ENCODE results near the gene SCRN1. TPM values are rescaled to one million over a fixed set of nuclear protein-coding genes. Genes with fewer than 3 reads are reported as not detected.

SCRN1 gene
- total and polyA plus RNA-seq, 7 donors: 0.80 to 6.7 (median 2.6) TPM

- WGBS, 3 donors: 81 to 89% (median 87%) methylated on average over 17 of the region's 17 CpGs
- Histone ChIP-seq H3K27ac (no peak overlapping the region), H3K9me3 (no peaks in the 10 kb centered on the region), H3K27me3 (ENCODE audit: insufficient read depth in 3 of 3, low read length in 2 of 3) (no peaks in the 10 kb centered on the region), H3K4me3 (no peak overlapping the region), H3K4me1 (no peaks in the 10 kb centered on the region), H3K36me3 (ENCODE audit: insufficient read depth in 1 of 2, low read depth in 1 of 2) (no peaks in the 10 kb centered on the region)
- intact Hi-C loops (cut with DNase I): no loop called here
- TF ChIP-seq, protein P1, sequence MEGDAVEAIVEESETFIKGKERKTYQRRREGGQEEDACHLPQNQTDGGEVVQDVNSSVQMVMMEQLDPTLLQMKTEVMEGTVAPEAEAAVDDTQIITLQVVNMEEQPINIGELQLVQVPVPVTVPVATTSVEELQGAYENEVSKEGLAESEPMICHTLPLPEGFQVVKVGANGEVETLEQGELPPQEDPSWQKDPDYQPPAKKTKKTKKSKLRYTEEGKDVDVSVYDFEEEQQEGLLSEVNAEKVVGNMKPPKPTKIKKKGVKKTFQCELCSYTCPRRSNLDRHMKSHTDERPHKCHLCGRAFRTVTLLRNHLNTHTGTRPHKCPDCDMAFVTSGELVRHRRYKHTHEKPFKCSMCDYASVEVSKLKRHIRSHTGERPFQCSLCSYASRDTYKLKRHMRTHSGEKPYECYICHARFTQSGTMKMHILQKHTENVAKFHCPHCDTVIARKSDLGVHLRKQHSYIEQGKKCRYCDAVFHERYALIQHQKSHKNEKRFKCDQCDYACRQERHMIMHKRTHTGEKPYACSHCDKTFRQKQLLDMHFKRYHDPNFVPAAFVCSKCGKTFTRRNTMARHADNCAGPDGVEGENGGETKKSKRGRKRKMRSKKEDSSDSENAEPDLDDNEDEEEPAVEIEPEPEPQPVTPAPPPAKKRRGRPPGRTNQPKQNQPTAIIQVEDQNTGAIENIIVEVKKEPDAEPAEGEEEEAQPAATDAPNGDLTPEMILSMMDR (IDR thresholded peaks at IDR 0.05): no peak
- DNase-seq (no peak), ATAC-seq (no peak)
Measured at GRCh38 chr7:29929018-29929807, 60.4 kb downstream of the SCRN1 start.

GRCh38 chr7:29926741-29927140 lies 62.9 kb downstream of the SCRN1 start:
- Histone ChIP-seq H3K9me3 (no peaks in the 10 kb centered on the region), H3K27ac (no peak overlapping the region), H3K36me3 (ENCODE audit: insufficient read depth in 1 of 2, low read depth in 1 of 2) (no peaks in the 10 kb centered on the region), H3K4me1 (no peaks in the 10 kb centered on the region), H3K27me3 (ENCODE audit: insufficient read depth in 3 of 3, low read length in 2 of 3) (no peaks in the 10 kb centered on the region), H3K4me3 (no peak overlapping the region)
- TF ChIP-seq, protein P1 (IDR thresholded peaks at IDR 0.05): no peak
- 58 to 64% (median 62%) methylated on average over 5 of the region's 5 CpGs for WGBS, 3 donors
- intact Hi-C loops (cut with DNase I): no loop called here
- no peak for DNase-seq
- no peak for ATAC-seq

DNA sequence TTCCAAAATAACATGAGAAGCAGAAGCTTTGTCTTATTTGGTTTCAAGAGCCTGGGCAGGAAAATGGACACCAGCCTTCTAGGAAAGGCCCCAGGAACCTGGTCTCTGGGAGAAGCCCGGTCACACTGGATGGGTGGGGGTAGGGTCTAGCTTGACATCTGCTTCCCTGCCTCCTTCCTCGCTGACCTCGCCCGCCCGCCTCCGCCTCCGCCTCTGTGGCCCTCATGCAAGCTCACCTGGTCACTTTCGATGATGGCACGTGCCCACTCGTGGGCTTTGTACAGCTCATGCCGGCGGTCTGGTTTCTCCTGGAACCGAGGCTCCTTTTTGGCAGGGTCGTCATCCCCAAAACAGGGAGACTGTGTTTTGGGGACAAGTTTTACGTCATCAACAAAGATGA lies 63.4 kb downstream of the SCRN1 start:
- no peak overlapping the region for H3K27ac ChIP-seq
- intact Hi-C loops (cut with DNase I): no loop called here
- DNase-seq: no peak
- no peak overlapping the region for H3K4me3 ChIP-seq
- no peaks in the 10 kb centered on the region for H3K27me3 ChIP-seq (ENCODE audit: insufficient read depth in 3 of 3, low read length in 2 of 3)
- no peak for ATAC-seq
- TF ChIP-seq, protein P1 (IDR thresholded peaks at IDR 0.05): no peak
- no peaks in the 10 kb centered on the region for H3K4me1 ChIP-seq
- H3K9me3 ChIP-seq: no peaks in the 10 kb centered on the region
- WGBS, 3 donors: 91 to 94% (median 93%) methylated on average over 15 of the region's 15 CpGs
- H3K36me3 ChIP-seq (ENCODE audit: insufficient read depth in 1 of 2, low read depth in 1 of 2): no peaks in the 10 kb centered on the region

DNA sequence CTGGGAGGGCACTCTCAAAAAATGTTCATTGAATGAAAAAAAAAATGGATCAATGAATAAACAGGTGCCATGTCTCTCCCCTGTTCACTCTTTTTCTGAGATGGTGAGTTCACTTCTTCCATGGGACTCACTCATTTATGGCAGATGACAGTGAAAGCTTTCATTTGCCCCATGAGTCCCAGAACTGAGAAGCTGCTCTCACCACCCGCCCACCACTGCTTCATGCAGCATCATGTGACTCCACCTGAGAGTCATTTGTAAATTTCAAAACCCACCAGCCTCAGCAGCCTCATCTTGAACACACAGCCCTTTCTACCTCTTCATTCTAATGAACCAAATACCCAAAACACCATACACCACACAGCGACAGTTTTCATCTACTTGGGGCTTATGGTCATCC lies 64.9 kb downstream of the SCRN1 start:
- Histone ChIP-seq H3K9me3 (no peaks in the 10 kb centered on the region), H3K4me1 (no peaks in the 10 kb centered on the region), H3K36me3 (ENCODE audit: insufficient read depth in 1 of 2, low read depth in 1 of 2) (no peaks in the 10 kb centered on the region), H3K4me3 (no peak overlapping the region), H3K27ac (no peak overlapping the region), H3K27me3 (ENCODE audit: insufficient read depth in 3 of 3, low read length in 2 of 3) (no peaks in the 10 kb centered on the region)
- 91 to 98% (median 95%) methylated on average over 2 of the region's 2 CpGs for whole genome bisulfite sequencing, 3 donors
- TF ChIP-seq, protein P1 (IDR thresholded peaks at IDR 0.05): no peak
- intact Hi-C loops (cut with DNase I): loop anchor here (5.0 kb wide), 3 partner anchors 117 to 287 kb away; partner anchors contain the start of gene WIPF3 (in 1 of the 2)
- no peak for DNase-seq
- no peak for ATAC-seq

Data from psoas muscle (tissue), 8 donors.